NCI-H748 treated with DMSO at 0.1 percent for 48 hours (cell line): ENCODE measurements around the gene PSMD1.
"Not testable (repeated sequence)": the region's sequence is repeated elsewhere in the genome, so short reads cannot be mapped to it uniquely, and the experiment has no call there.

ENCODE experiments used
- DNase-seq: peaks from one replicate; lab custom pipeline; 2025; lab: John Stamatoyannopoulos, UW

PSMD1 gene

GRCh38 chr2:231117922-231118613 lies 61.4 kb downstream of the PSMD1 start:
- DNase-seq, result no peak

GRCh38 chr2:231118614-231118942 lies 61.9 kb downstream of the PSMD1 start:
- no peak for DNase-seq

- no peak for DNase-seq
Observed at GRCh38 chr2:231123362-231123898, 66.8 kb downstream of the PSMD1 start.

DNA sequence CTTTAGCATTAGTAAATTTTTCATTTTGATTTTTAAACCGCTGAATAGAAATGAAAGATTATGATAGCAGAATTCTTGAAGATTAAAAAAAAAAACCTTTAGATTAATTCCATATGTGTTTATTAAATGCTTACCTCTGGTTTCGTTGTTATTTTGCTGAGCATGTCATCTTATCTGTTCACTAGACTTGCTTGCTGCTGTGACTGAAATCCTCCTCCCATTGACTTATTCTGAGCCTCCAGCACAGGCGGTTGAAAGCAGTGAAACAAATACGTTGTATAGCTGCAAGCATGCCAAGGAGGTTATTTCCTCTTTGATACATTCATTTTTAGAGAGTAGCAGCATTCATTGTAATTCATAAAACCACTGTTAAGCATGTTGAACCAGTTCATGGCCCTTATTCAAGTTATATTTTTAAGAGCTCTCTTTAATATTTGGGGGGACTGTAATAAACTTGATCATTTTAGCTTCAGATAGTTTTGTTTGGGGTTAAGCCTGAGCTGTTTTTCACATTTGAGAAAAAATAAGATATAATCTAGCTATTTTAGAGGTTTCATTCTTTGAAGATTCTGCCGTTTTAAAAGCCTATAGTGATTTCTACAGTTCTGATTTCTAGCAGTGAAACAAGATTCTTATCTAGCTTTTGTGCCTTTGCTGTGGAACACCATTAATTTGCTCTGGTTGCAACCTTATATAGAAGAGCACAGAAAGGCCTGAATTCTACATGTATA lies 68.3 kb downstream of the PSMD1 start, which contains the start of gene HTR2B:
Gene HTR2B, minus strand, starts transcription at position 205 of the 731 bp plus-strand sequence. CDS start 1,278 bp downstream, outside the sequence.
- no peak for DNase-seq

DNA sequence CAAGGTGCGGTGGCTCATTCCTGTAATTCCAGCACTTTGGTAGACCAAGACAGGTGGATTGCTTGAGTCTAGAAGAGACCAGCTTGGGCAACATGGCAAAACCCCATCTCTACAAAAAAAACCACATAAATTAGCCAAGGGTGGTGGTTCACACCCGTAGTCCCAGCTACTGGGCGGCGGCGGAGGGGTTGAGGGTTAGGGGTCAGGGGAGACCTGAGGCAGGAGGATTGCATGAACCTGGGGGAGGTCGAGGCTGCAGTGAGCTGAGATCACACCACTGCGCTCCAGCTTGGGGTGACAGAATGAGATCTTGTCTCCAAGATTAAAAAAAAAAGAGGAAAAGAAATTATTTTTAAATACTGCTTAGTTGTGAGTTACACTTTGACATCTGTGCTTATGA lies 69.5 kb downstream of the PSMD1 start:
- no peak for DNase-seq

DNA sequence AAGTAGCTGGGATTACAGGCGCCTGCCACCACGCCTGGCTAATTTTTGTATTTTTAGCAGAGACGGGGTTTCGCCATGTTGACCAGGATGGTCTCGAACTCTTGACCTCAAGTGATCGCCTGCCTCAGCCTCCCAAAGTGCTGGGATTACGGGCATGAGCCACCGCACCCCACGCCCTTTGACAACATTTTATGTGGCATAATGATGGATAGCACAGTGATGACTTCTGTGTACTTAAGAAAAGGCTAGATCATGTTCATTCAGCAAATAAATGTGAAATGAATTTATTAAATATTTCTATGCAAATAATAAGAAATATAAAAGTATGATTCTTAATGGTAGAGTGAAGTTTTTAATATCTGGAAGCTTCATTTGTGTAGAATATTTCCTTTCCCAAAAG lies 70.8 kb downstream of the PSMD1 start:
- no peak for DNase-seq

DNA sequence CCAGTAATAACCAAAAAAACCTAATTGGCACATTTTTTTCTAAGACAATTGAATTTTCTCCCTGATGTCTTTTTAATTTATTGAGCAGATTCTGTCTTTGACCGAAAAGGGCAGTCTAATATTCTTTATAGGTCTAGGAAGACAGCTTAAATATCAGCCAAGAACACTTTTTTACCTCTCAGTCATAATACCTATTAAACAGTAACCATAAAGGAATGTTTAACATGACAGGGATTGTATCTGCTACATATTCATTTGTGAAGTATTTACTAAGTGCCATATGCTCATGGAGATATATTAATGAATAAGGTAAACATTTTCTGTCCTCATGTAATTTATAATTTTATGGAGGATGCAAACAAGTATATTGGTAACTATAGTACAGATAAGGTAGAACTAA lies 71.3 kb downstream of the PSMD1 start:
- no peak for DNase-seq

GRCh38 chr2:231128541-231128940 lies 71.9 kb downstream of the PSMD1 start:
- no peak for DNase-seq

- no peak for DNase-seq
Observed at GRCh38 chr2:231129216-231129615, 72.5 kb downstream of the PSMD1 start.

- DNase-seq, result no peak
Observed at GRCh38 chr2:231130336-231131056, 73.8 kb downstream of the PSMD1 start.

GRCh38 chr2:231132129-231132528 lies 75.5 kb downstream of the PSMD1 start:
- no peak for DNase-seq

GRCh38 chr2:231133365-231134099 lies 76.9 kb downstream of the PSMD1 start:
- no peak for DNase-seq

DNA sequence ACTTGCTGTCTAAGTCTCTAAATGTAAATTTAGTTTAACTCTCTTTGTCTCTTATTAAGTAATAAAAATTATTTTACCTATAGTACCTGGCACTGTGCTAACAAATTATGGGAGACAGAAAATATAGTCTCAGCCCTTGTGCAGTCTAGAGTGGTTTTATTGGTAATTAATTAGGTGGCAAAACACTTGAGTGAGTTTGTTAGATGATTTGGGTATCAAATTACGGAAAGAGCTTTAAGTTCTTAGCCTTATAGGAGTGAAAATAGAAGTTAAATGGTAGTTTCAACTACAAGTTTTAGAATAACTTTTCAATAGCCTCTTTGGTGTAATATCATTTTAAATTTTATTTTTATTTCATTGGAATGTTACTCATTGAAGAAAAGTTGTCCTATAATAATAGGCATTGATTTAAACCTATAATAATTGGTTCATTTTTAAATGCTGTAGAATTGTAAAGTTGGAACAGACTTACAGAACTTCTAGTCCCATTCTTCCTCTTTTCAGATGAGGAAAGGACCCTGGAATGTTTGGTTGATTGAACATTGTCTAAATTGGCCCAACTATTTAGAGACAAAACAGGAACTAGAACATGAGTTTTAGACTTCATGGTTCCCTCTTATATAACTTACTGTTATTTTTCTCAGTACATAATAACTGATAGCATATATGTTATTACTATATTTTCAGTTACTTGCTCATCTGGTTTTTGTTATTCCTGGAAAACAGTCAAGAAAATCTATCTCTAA lies 78.4 kb downstream of the PSMD1 start:
- no peak for DNase-seq

DNA sequence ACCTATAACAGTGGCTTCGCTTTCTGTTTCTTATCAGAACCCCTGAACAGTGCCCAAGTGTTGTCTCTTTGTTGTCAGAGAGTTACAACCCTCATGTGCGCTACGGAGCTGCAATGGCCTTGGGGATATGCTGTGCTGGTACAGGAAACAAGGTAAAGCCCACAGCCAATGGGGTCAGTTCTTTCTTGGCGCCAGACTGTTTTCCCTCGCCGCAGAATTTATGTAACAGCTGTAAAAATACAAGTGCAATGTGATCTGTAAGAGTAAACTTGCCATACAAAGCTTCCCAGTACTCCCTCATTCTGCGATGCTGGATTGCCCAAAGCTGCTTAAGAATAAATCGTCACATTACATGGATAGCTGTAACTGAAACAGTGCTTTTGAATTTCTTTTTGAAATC lies 82.0 kb downstream of the PSMD1 start:
- DNase-seq, result peak; percentile 62

DNA sequence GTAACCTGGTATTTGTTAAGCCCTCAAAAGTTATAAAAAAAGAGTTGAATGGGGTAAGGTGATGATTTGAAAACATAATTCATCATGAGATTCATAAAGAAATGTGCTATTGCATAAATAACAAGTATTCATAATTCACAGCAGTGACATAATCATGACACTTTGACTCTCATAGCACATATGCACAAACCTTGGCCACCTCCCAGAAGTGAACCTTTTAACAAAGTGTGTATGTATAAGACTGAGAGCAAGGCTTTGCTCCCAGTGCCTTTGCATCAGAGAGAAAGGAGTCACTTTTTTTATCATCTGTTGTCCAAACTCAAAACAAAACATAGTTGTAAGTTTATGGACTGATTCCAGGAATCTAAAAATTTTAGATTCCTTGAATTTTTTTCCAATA lies 83.1 kb downstream of the PSMD1 start:
- no peak for DNase-seq

GRCh38 chr2:231140808-231141207 lies 84.1 kb downstream of the PSMD1 start:
- not testable (repeated sequence) for DNase-seq

DNA sequence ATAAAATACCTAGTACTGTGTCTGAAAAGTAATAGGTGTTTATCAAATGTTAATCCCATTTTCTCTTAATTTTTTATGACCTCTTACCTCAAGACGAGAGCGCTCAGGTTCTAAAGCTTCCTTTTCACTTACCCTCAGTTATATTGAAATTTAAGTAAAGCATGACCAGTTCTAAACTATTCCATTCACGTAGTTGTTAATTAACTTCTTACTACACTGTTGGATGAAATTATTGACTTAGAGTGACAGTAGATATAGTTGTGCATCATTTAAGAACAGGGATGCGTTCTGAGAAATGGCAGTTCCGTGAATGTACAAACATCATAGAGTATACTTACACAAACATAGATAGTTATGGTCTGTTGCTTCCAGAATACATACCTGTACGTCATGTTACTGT lies 88.2 kb downstream of the PSMD1 start:
- DNase-seq, result no peak

DNA sequence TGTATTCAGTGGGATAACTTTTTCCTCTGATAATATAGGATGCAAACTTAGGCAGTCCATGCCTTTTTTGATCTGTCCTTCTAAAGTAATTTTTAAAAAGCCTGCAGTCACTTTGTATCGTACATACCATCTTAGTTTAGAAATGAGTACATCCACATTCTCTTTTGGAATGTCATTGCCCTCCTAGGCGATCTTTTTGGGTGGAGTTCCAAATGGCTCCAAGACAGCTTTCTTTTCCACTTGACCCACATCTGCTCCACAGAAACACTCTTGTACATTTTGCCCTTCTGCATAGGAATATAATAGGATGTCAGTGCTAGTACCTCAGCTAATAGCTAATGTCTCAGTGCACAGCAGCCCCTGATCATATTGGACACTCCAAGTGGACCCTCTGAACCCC lies 90.0 kb downstream of the PSMD1 start:
- no peak for DNase-seq

DNA sequence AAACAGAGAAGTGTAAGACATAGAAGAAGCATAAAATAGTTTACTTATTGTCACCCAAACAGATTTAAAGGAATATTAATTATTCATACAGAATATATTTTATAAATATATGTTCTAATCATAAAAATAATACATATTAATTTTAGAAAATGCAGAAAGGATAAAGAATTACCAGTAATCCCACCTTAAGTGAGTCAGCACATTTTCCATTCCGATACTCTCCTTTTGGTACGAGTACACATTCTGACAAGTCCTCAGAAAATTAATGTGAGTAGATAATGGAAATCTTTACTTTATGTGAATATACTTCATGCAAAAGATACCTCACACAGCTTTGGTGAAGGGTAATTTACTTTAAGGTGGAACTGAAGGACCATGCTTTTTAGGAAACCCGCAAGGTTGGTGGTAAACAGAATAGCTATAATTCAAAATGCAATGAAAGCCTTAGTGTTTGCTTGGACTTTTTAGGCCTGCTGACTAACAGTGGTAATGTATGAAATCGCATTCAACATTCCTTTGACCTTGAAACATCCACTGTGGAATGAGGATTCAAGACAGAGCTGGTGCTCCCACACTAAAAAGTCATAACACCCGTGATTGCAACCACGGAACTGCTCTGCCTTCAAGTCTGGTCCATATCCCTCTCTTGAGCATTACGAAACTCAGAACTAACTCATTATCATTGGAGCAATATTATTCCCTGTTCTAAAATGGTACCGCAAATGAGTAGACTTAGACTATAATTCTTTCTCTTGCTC lies 96.3 kb downstream of the PSMD1 start:
- no peak for DNase-seq

- no peak for DNase-seq
Observed at GRCh38 chr2:231159306-231159705, 102.6 kb downstream of the PSMD1 start.

- DNase-seq, result no peak
Observed at GRCh38 chr2:231160701-231161100, 104.0 kb downstream of the PSMD1 start.
